HG02763 (cell line): Measurements from ENCODE around the gene ARFGAP3.

Experiments
- ATAC-seq: cut with Tn5 transposase; IDR thresholded peaks from one replicate; pipeline ENCODE4 v1.9.1; 2021; ENCODE audit warnings: mild to moderate bottlenecking, moderate library complexity; ENCODE audit not compliant: unreplicated experiment

Gene ARFGAP3

GRCh38 chr22:42865536-42865935, 8.5 kb upstream of the ARFGAP3 start:
- no peak for ATAC-seq

GRCh38 chr22:42863349-42863961, 6.4 kb upstream of the ARFGAP3 start:
- no peak for ATAC-seq

GRCh38 chr22:42862045-42862734, 5.1 kb upstream of the ARFGAP3 start:
- ATAC-seq = no peak

GRCh38 chr22:42860968-42861367, 3.9 kb upstream of the ARFGAP3 start:
- ATAC-seq = no peak

GRCh38 chr22:42857845-42858481, 890 bp upstream of the ARFGAP3 start:
- no peak for ATAC-seq

GRCh38 chr22:42856179-42856864, 751 bp downstream of the ARFGAP3 start:
- no peak for ATAC-seq

- ATAC-seq = no peak
These were observed 1.4 kb downstream of the ARFGAP3 start for GRCh38 chr22:42855721-42856120.

- no peak for ATAC-seq
These were observed 1.9 kb downstream of the ARFGAP3 start for GRCh38 chr22:42855211-42855610.

GRCh38 chr22:42848941-42849550, 8.0 kb downstream of the ARFGAP3 start:
- no peak for ATAC-seq

GRCh38 chr22:42847110-42847509, 10.0 kb downstream of the ARFGAP3 start:
- ATAC-seq = no peak

- ATAC-seq = no peak
These were observed 12.3 kb downstream of the ARFGAP3 start for GRCh38 chr22:42844756-42845155.

GRCh38 chr22:42842658-42843370, 14.3 kb downstream of the ARFGAP3 start:
- ATAC-seq = no peak

GRCh38 chr22:42841444-42841843, 15.6 kb downstream of the ARFGAP3 start:
- ATAC-seq = no peak

GRCh38 chr22:42837556-42837955, 19.5 kb downstream of the ARFGAP3 start:
- no peak for ATAC-seq

GRCh38 chr22:42836026-42836425, 21.0 kb downstream of the ARFGAP3 start:
- no peak for ATAC-seq

- no peak for ATAC-seq
These were observed 22.7 kb downstream of the ARFGAP3 start for GRCh38 chr22:42834177-42834949.

GRCh38 chr22:42833104-42833503, 24.0 kb downstream of the ARFGAP3 start:
- no peak for ATAC-seq

GRCh38 chr22:42831712-42832111, 25.4 kb downstream of the ARFGAP3 start:
- no peak for ATAC-seq

GRCh38 chr22:42830161-42830560, 26.9 kb downstream of the ARFGAP3 start:
- no peak for ATAC-seq

GRCh38 chr22:42829302-42829701, 27.8 kb downstream of the ARFGAP3 start:
- ATAC-seq = no peak
